Tibial nerve (tissue), 4 donors: ENCODE results near the gene ACAA1. TPM values are rescaled to one million over a fixed set of nuclear protein-coding genes. Genes with fewer than 3 reads are reported as not detected.

ENCODE experiments used
- DNase-seq, 2 donors: peaks; one replicate each; pipeline ENCODE4 v3.0.0-alpha.2; 2019; ENCODE audit warnings: low spot score in 2 of 2
- H3K27ac ChIP-seq, 4 donors: fragments of 200-600 bp; sonication (generic) in 3 of 4; one replicate each; pipeline ENCODE4 v1.5.1; 2017 to 2019; ENCODE audit warnings: mild to moderate bottlenecking in 1 of 4
- H3K27me3 ChIP-seq, 2 donors: fragments of 200-600 bp; sonication (generic) in 1 of 2; one replicate each; pipeline versions ENCODE4 v1.5.1 to v1.6.0; 2017 to 2019
- H3K36me3 ChIP-seq, 3 donors: fragments of 200-600 bp; sonication (generic); one replicate each; pipeline ENCODE4 v1.5.1; 2018 to 2019
- H3K4me1 ChIP-seq, 4 donors: fragments of 200-600 bp; sonication (generic) in 3 of 4; one replicate each; pipeline ENCODE4 v1.5.1; 2017 to 2019
- H3K4me3 ChIP-seq, 4 donors: fragments of 200-600 bp; sonication (generic) in 3 of 4; one replicate each; pipeline ENCODE4 v1.5.1; 2017 to 2019; ENCODE audit warnings: mild to moderate bottlenecking in 1 of 4, moderate library complexity in 1 of 4
- H3K9me3 ChIP-seq, 4 donors: fragments of 200-600 bp; sonication (generic) in 3 of 4; one replicate each; pipeline ENCODE4 v1.5.1; 2017 to 2019
- CTCF ChIP-seq, 5 experiments: fragments of 200-600 bp in 3 of 5; fragments of 450-650 bp in 2 of 5; sonication (generic) in 3 of 5; IDR thresholded peaks; one replicate each; pipeline ENCODE4 v1.5.1; 2016 to 2019; ENCODE audit warnings: antibody characterized with exemption in 5 of 5, mild to moderate bottlenecking in 3 of 5, moderate library complexity in 2 of 5
- EP300 ChIP-seq, 2 donors: sonication (generic); formaldehyde crosslinking; IDR thresholded peaks; one replicate each; pipeline ENCODE4 v1.6.1; 2017; ENCODE audit warnings: antibody characterized with exemption in 2 of 2, mild to moderate bottlenecking in 1 of 2
- POLR2A ChIP-seq, 2 donors: fragments of 450-650 bp; IDR thresholded peaks; one replicate each; pipeline ENCODE4 v1.6.1; 2017; ENCODE audit warnings: antibody characterized with exemption in 2 of 2, mild to moderate bottlenecking in 2 of 2, moderate library complexity in 2 of 2
- WGBS, 2 donors: methylation state at CpG; one replicate each; pipeline ENCODE4 v1.1.5; 2018; 5-methylcytosine and 5-hydroxymethylcytosine counted together
- total RNA-seq, 4 donors: library from RNA; depleted of rRNA; stranded (reverse); fragments of >200 nt; gene quantifications; one replicate each; pipeline ENCODE4 v1.1.0, GENCODE V29; 2016

The ACAA1 gene
- total RNA-seq, 4 donors from 2014 or later = 63.9 to 83.3 (median 80.5) TPM

- TF ChIP-seq EP300 (IDR thresholded peaks at IDR 0.05) (no peak), POLR2A (IDR thresholded peaks at IDR 0.05) (no peak), CTCF (IDR thresholded peaks at IDR 0.05) (no peak)
These were observed 39.2 kb downstream of the ACAA1 start for GRCh38 chr3:38097446-38098375.

GRCh38 chr3:38095669-38096483, 41.1 kb downstream of the ACAA1 start:
- Histone ChIP-seq H3K27me3 (no peaks in the 10 kb centered on the region), H3K9me3 (no peaks in the 10 kb centered on the region), H3K27ac (no peak overlapping the region), H3K4me1 (no peaks in the 10 kb centered on the region), H3K4me3 (no peak overlapping the region), H3K36me3 (peaks cover 0 to 3% (median 0%) of the 10 kb centered on the region in 3 donors)
- no peak for DNase-seq
- WGBS, 2 donors = 76 to 85% methylated on average over 5 of the region's 6 CpGs
- TF ChIP-seq POLR2A (IDR thresholded peaks at IDR 0.05) (no peak), CTCF (IDR thresholded peaks at IDR 0.05) (no peak), EP300 (IDR thresholded peaks at IDR 0.05) (no peak)

More at GRCh38 chr3:38097446-38098375, 39.2 kb downstream of the ACAA1 start:
- no peaks in the 10 kb centered on the region for H3K27me3 ChIP-seq
- DNase-seq = no peak
- no peaks in the 10 kb centered on the region for H3K4me1 ChIP-seq
- H3K27ac ChIP-seq = no peak overlapping the region
- no peaks in the 10 kb centered on the region for H3K9me3 ChIP-seq
- no peak overlapping the region for H3K4me3 ChIP-seq
- H3K36me3 ChIP-seq = peaks cover 0 to 3% (median 0%) of the 10 kb centered on the region in 3 donors
- 73 to 76% methylated on average over 15 to 19 of the region's 19 CpGs for WGBS, 2 donors

GRCh38 chr3:38094999-38095398, 41.9 kb downstream of the ACAA1 start:
- peaks cover 0 to 3% (median 0%) of the 10 kb centered on the region in 3 donors for H3K36me3 ChIP-seq
- no peaks in the 10 kb centered on the region for H3K9me3 ChIP-seq
- no peak overlapping the region for H3K27ac ChIP-seq
- no peak overlapping the region for H3K4me3 ChIP-seq
- H3K27me3 ChIP-seq = no peaks in the 10 kb centered on the region
- no peaks in the 10 kb centered on the region for H3K4me1 ChIP-seq
- 63 to 100% methylated on average over 2 to 3 of the region's 3 CpGs for WGBS, 2 donors
- DNase-seq = no peak
- no peak for TF ChIP-seq CTCF (IDR thresholded peaks at IDR 0.05)
- no peak for TF ChIP-seq POLR2A (IDR thresholded peaks at IDR 0.05)

- no peaks in the 10 kb centered on the region for H3K27me3 ChIP-seq
- peaks cover 0 to 12% (median 0%) of the 10 kb centered on the region in 4 donors for H3K9me3 ChIP-seq
- H3K36me3 ChIP-seq = peaks cover 0 to 3% (median 0%) of the 10 kb centered on the region in 3 donors
- no peaks in the 10 kb centered on the region for H3K4me1 ChIP-seq
- whole genome bisulfite sequencing, 2 donors = 73 to 88% methylated on average over 3 of the region's 3 CpGs
- no peak overlapping the region for H3K4me3 ChIP-seq
- H3K27ac ChIP-seq = no peak overlapping the region
- no peak for DNase-seq
- TF ChIP-seq EP300 (IDR thresholded peaks at IDR 0.05) (no peak), POLR2A (IDR thresholded peaks at IDR 0.05) (no peak), CTCF (IDR thresholded peaks at IDR 0.05) (no peak)
These were observed 46.5 kb downstream of the ACAA1 start for GRCh38 chr3:38090453-38090852.
